Measurements from ENCODE around the gene SUGT1. TPM values are rescaled to one million over a fixed set of nuclear protein-coding genes. Genes with fewer than 3 reads are reported as not detected.

The SUGT1 gene
- total and polyA plus RNA-seq, 10 of the 15 experiments (the other 5 are each of a cell fraction or from before 2014, with no cell fraction given) = 46.7 to 122 (median 77.3) TPM

DNA sequence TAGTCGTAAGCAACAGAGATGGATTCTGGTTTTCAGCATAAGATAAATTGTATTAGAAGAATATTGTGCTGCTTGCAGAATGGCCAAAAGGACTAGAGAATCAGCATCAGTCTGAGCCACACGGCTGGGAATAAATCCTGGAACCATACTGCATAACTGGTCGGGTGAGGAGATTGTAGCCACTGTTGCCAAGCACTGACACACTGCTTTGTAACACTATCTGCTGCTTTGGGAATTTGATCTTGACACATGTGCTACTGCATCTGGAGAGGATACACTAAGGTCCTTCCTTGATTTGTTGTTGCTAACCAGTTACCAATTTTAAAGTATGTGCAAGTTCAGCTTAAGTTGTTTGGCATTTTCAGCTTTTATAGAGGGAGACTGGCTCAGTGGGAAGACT is 8.5 kb upstream of the SUGT1 start:
- ChIA-PET CTCF (interaction anchor here (0.8 kb wide), 1 partner anchor 324 kb away, joined by 3 read pairs; no protein-coding TSS in a partner anchor), SMC1A (ENCODE audit: uncharacterized antibody, unreplicated experiment) (interaction anchor here (2.1 kb wide), 1 partner anchor 14 kb away, joined by 4 read pairs; no protein-coding TSS in a partner anchor)

GRCh38 chr13:52646967-52647366 is 5.7 kb upstream of the SUGT1 start:
- BruUV-seq (replicated peaks) = no TSS peak
- peaks cover 0 to 9% of the 10 kb centered on the region in 2 experiments; a peak in 2 of 4 replicates for H3K36me3 ChIP-seq (ENCODE audit: control insufficient read depth in 2 of 2, insufficient read depth in 2 of 2, low read length in 1 of 2)
- H3K4me3 ChIP-seq = no peak overlapping the region
- intact Hi-C loops (cut with micrococcal nuclease; ENCODE audit: unreplicated experiment) = no loop called here
- DNase-seq (ENCODE audit: low read depth, low spot score) (no peak), FAIRE-seq (no peak), ATAC-seq (no peak)
- no peaks in the 10 kb centered on the region for H4K20me1 ChIP-seq (ENCODE audit: control insufficient read depth, insufficient read depth)
- H3K9me3 ChIP-seq (replicated peaks; ENCODE audit: control insufficient read depth, insufficient read depth, low read length) = no peaks in the 10 kb centered on the region
- H3K9ac ChIP-seq (ENCODE audit: control insufficient read depth, insufficient read depth, low read length) = no peak overlapping the region
- H2AFZ ChIP-seq (ENCODE audit: control insufficient read depth, low read depth, low read length) = no peak overlapping the region
- SMC1A ChIA-PET (ENCODE audit: uncharacterized antibody, unreplicated experiment) = interaction anchor here (0.6 to 1.1 kb wide), 2 partner anchors 25 to 30 kb away, joined by 3 read pairs; no protein-coding TSS in a partner anchor
- peaks cover 17% of the 10 kb centered on the region for H3K79me2 ChIP-seq (ENCODE audit: control insufficient read depth, insufficient read depth, low read length)
- POLR2A ChIA-PET = no interaction called here
- no peak for TF ChIP-seq CBX3 (IDR thresholded peaks at IDR 0.05; ENCODE audit: borderline replicate concordance, low read depth)
- TF ChIP-seq MEF2A (IDR thresholded peaks at IDR 0.05; ENCODE audit: insufficient read depth, low read depth, low read length) = 0 out of 2 replicates have a peak, but pooled peaks have one; percentile 50
- TF ChIP-seq MEF2B (IDR thresholded peaks at IDR 0.05; ENCODE audit: partially characterized antibody, poor library complexity, severe bottlenecking) = peak; percentile 83
- RAD21 ChIA-PET (ENCODE audit: unreplicated experiment) = interaction anchor here (1.1 kb wide), 2 partner anchors 15 to 162 kb away, joined by 3 read pairs; no protein-coding TSS in a partner anchor
- no peaks in the 10 kb centered on the region for H3K27me3 ChIP-seq (replicated peaks in 1 of 2; ENCODE audit: control insufficient read depth in 2 of 2, insufficient read depth in 2 of 2, low read length in 1 of 2)
- H3K4me2 ChIP-seq (ENCODE audit: control insufficient read depth, insufficient read depth) = no peak overlapping the region
- in situ Hi-C loops (cut with MboI) = no loop called here
- CTCF ChIA-PET = interaction anchor here (0.9 to 1.9 kb wide), 2 partner anchors 11 to 162 kb away, joined by 4 to 6 read pairs; no protein-coding TSS in a partner anchor
- H3K27ac ChIP-seq (ENCODE audit: control insufficient read depth, insufficient read depth) = no peak overlapping the region
- no peaks in the 10 kb centered on the region; the same call in 1 of the 2 replicates for H3K4me1 ChIP-seq (ENCODE audit: control insufficient read depth, insufficient read depth, low read length)

More for the DNA sequence above, 8.5 kb upstream of the SUGT1 start:
- no peaks in the 10 kb centered on the region for H4K20me1 ChIP-seq (ENCODE audit: control insufficient read depth, insufficient read depth)
- DNase-seq (ENCODE audit: low read depth, low spot score) = no peak
- intact Hi-C loops (cut with micrococcal nuclease; ENCODE audit: unreplicated experiment) = no loop called here
- H3K9me3 ChIP-seq (replicated peaks; ENCODE audit: control insufficient read depth, insufficient read depth, low read length) = no peaks in the 10 kb centered on the region
- H3K79me2 ChIP-seq (ENCODE audit: control insufficient read depth, insufficient read depth, low read length) = no peaks in the 10 kb centered on the region
- ChIA-PET POLR2A (no interaction called here), RAD21 (ENCODE audit: unreplicated experiment) (interaction anchor here (0.5 kb wide), 1 partner anchor 82 kb away, joined by 3 read pairs; no protein-coding TSS in a partner anchor)
- H3K4me2 ChIP-seq (ENCODE audit: control insufficient read depth, insufficient read depth) = no peak overlapping the region
- no TSS peak for BruUV-seq (replicated peaks)
- H3K4me3 ChIP-seq = no peak overlapping the region
- H3K9ac ChIP-seq (ENCODE audit: control insufficient read depth, insufficient read depth, low read length) = no peak overlapping the region
- TF ChIP-seq TAF1 (IDR thresholded peaks at IDR 0.05; ENCODE audit: borderline replicate concordance, low read depth, low read length) = no peak
- TF ChIP-seq WRNIP1 (IDR thresholded peaks at IDR 0.05; ENCODE audit: borderline replicate concordance, low read depth, low read length) = no peak
- no peak for TF ChIP-seq CHD1 (IDR thresholded peaks at IDR 0.05; ENCODE audit: low read depth, low read length)
- TF ChIP-seq ASH2L (IDR thresholded peaks at IDR 0.05; ENCODE audit: borderline replicate concordance, low read depth) = no peak
- in situ Hi-C loops (cut with MboI) = no loop called here
- no peak for ATAC-seq
- WGBS (ENCODE audit: insufficient coverage, insufficient replicate concordance, low lambda C conversion rate, missing lambda C conversion rate) = 96% methylated on average over 3 of the region's 3 CpGs
- no peak for FAIRE-seq
- no peaks in the 10 kb centered on the region for H3K4me1 ChIP-seq (ENCODE audit: control insufficient read depth, insufficient read depth, low read length)
- H2AFZ ChIP-seq (ENCODE audit: control insufficient read depth, low read depth, low read length) = no peak overlapping the region
- H3K27me3 ChIP-seq (replicated peaks in 1 of 2; ENCODE audit: control insufficient read depth in 2 of 2, insufficient read depth in 2 of 2, low read length in 1 of 2) = no peaks in the 10 kb centered on the region
- no peak overlapping the region for H3K27ac ChIP-seq (ENCODE audit: control insufficient read depth, insufficient read depth)
- H3K36me3 ChIP-seq (ENCODE audit: control insufficient read depth in 2 of 2, insufficient read depth in 2 of 2, low read length in 1 of 2) = peaks cover 0 to 13% of the 10 kb centered on the region in 2 experiments; a peak in 2 of 4 replicates

All from GM12878 (cell line).